Stimulated activated CD4-positive, alpha-beta T cell treated with anti-CD3 and anti-CD28 coated beads, Interleukin-4, amount 100 ng/mL, for 1 hour (primary cell): Measurements from ENCODE around the gene ATP10B.
"Not testable (repeated sequence)": the region's sequence is repeated elsewhere in the genome, so short reads cannot be mapped to it uniquely, and the experiment has no call there.

Experiments used
- DNase-seq: peaks from one replicate; pipeline ENCODE4 v3.0.0-alpha.2; 2020

The ATP10B gene

GRCh38 chr5:160852049-160852448, at the start of gene ATP10B:
Gene ATP10B (minus strand): TSS chr5:160852211. CDS start chr5:160688074, 164,137 bp downstream.
- DNase-seq, result no peak

- no peak for DNase-seq
Observed at GRCh38 chr5:160901656-160902055, 49.6 kb upstream of the ATP10B start.

GRCh38 chr5:160899735-160900134, 47.7 kb upstream of the ATP10B start:
- no peak for DNase-seq

GRCh38 chr5:160893180-160893964, 41.4 kb upstream of the ATP10B start:
- DNase-seq, result not testable (repeated sequence)

- DNase-seq, result no peak
Observed at GRCh38 chr5:160887780-160888179, 35.8 kb upstream of the ATP10B start.

GRCh38 chr5:160873560-160874200, 21.7 kb upstream of the ATP10B start:
- DNase-seq, result not testable (repeated sequence)

GRCh38 chr5:160869989-160870521, 18.0 kb upstream of the ATP10B start:
- no peak for DNase-seq

GRCh38 chr5:160867976-160868375, 16.0 kb upstream of the ATP10B start:
- no peak for DNase-seq

GRCh38 chr5:160851451-160851850, 560 bp downstream of the ATP10B start:
- no peak for DNase-seq

- no peak for DNase-seq
Observed at GRCh38 chr5:160850421-160850820, 1.6 kb downstream of the ATP10B start.

GRCh38 chr5:160847526-160848085, 4.4 kb downstream of the ATP10B start:
- DNase-seq, result no peak

- DNase-seq, result no peak
Observed at GRCh38 chr5:160846642-160847041, 5.4 kb downstream of the ATP10B start.

- no peak for DNase-seq
Observed at GRCh38 chr5:160844177-160844576, 7.8 kb downstream of the ATP10B start.

- DNase-seq, result no peak
Observed at GRCh38 chr5:160843240-160843639, 8.8 kb downstream of the ATP10B start.

GRCh38 chr5:160837749-160838593, 14.0 kb downstream of the ATP10B start:
- DNase-seq, result no peak

GRCh38 chr5:160837211-160837610, 14.8 kb downstream of the ATP10B start:
- no peak for DNase-seq

- no peak for DNase-seq
Observed at GRCh38 chr5:160835818-160836528, 16.0 kb downstream of the ATP10B start.

GRCh38 chr5:160835376-160835775, 16.6 kb downstream of the ATP10B start:
- DNase-seq, result no peak

GRCh38 chr5:160833806-160834205, 18.2 kb downstream of the ATP10B start:
- no peak for DNase-seq

- DNase-seq, result no peak
Observed at GRCh38 chr5:160831801-160832200, 20.2 kb downstream of the ATP10B start.

- DNase-seq, result no peak
Observed at GRCh38 chr5:160824301-160825001, 27.6 kb downstream of the ATP10B start.
